Measurements from ENCODE around the gene DPP10.

Gene DPP10

GRCh38 chr2:115163572-115163971, 721.1 kb downstream of the DPP10 start:
- no peak for DNase-seq

- DNase-seq, result no peak
Observed at GRCh38 chr2:115165529-115166109, 723.2 kb downstream of the DPP10 start.

GRCh38 chr2:115168457-115168856, 726.0 kb downstream of the DPP10 start:
- DNase-seq, result no peak

- DNase-seq, result no peak
Observed at GRCh38 chr2:115169814-115170213, 727.4 kb downstream of the DPP10 start.

GRCh38 chr2:115171751-115172150, 729.3 kb downstream of the DPP10 start:
- no peak for DNase-seq

- DNase-seq, result no peak
Observed at GRCh38 chr2:115174651-115175050, 732.2 kb downstream of the DPP10 start.

- DNase-seq, result no peak
Observed at GRCh38 chr2:115183144-115183543, 740.7 kb downstream of the DPP10 start.

GRCh38 chr2:115190459-115190858, 748.0 kb downstream of the DPP10 start:
- no peak for DNase-seq

- DNase-seq, result no peak
Observed at GRCh38 chr2:115194623-115195022, 752.2 kb downstream of the DPP10 start.

GRCh38 chr2:115196587-115196986, 754.1 kb downstream of the DPP10 start:
- no peak for DNase-seq

- DNase-seq, result no peak
Observed at GRCh38 chr2:115199966-115200365, 757.5 kb downstream of the DPP10 start.

- DNase-seq, result no peak
Observed at GRCh38 chr2:115201386-115201785, 758.9 kb downstream of the DPP10 start.

- DNase-seq, result no peak
Observed at GRCh38 chr2:115208493-115209164, 766.2 kb downstream of the DPP10 start.

- DNase-seq, result no peak
Observed at GRCh38 chr2:115214050-115214449, 771.6 kb downstream of the DPP10 start.

GRCh38 chr2:115219296-115219695, 776.9 kb downstream of the DPP10 start:
- no peak for DNase-seq

- DNase-seq, result no peak
Observed at GRCh38 chr2:115234186-115234585, 791.7 kb downstream of the DPP10 start.

GRCh38 chr2:115234737-115235136, 792.3 kb downstream of the DPP10 start:
- no peak for DNase-seq

- DNase-seq, result no peak
Observed at GRCh38 chr2:115248066-115248465, 805.6 kb downstream of the DPP10 start.

GRCh38 chr2:115277366-115277765, 834.9 kb downstream of the DPP10 start:
- DNase-seq, result no peak

- DNase-seq, result no peak
Observed at GRCh38 chr2:115285416-115285815, 843.0 kb downstream of the DPP10 start.

- DNase-seq, result no peak
Observed at GRCh38 chr2:115290478-115290877, 848.0 kb downstream of the DPP10 start.

GRCh38 chr2:115292742-115293141, 850.3 kb downstream of the DPP10 start:
- DNase-seq, result no peak

GRCh38 chr2:115294999-115295398, 852.6 kb downstream of the DPP10 start:
- no peak for DNase-seq

- no peak for DNase-seq
Observed at GRCh38 chr2:115297056-115297455, 854.6 kb downstream of the DPP10 start.

GRCh38 chr2:115299199-115299598, 856.8 kb downstream of the DPP10 start:
- DNase-seq, result no peak

All from activated CD8-positive, alpha-beta memory T cell treated with anti-CD3 and anti-CD28 coated beads, Interleukin-2, amount 50 U/mL, for 4 hours (primary cell).